Loucy (cell line): ENCODE results near the gene ARR3.

ENCODE experiments used
- H2AFZ ChIP-seq: fragments of 200-600 bp; sonication (generic); 2 replicates; pipeline ENCODE4 v1.6.0; 2016; ENCODE audit warnings: antibody characterized with exemption, mild to moderate bottlenecking, low read length, moderate library complexity
- H3F3A ChIP-seq: fragments of 200-600 bp; 2 replicates; pipeline ENCODE4 v1.6.0; 2016; ENCODE audit warnings: antibody characterized with exemption, low read depth, mild to moderate bottlenecking
- H3K27me3 ChIP-seq: fragments of 200-600 bp; sonication (generic); 2 replicates; pipeline ENCODE4 v1.6.1; 2014; ENCODE audit warnings: low read length, mild to moderate bottlenecking; ENCODE audit not compliant: insufficient read depth, poor library complexity, severe bottlenecking
- H3K36me3 ChIP-seq: fragments of 200-600 bp; sonication (generic); 2 replicates; pipeline ENCODE4 v1.6.1; 2016; ENCODE audit warnings: low read length; ENCODE audit not compliant: insufficient read depth
- H3K4me1 ChIP-seq: fragments of 200-600 bp; sonication (generic); 2 replicates; pipeline ENCODE4 v1.5.1; 2014; ENCODE audit warnings: low read length, mild to moderate bottlenecking; ENCODE audit not compliant: insufficient read depth, poor library complexity, severe bottlenecking
- H3K4me2 ChIP-seq: fragments of 200-600 bp; sonication (generic); 2 replicates; pipeline ENCODE4 v1.6.0; 2014; ENCODE audit warnings: antibody characterized with exemption, low read length, low read depth, mild to moderate bottlenecking; ENCODE audit not compliant: poor library complexity, severe bottlenecking
- H3K4me3 ChIP-seq: fragments of 200-600 bp; sonication (generic); 2 replicates; pipeline ENCODE4 v1.5.1; 2014; ENCODE audit warnings: low read length, mild to moderate bottlenecking, mixed read lengths; ENCODE audit not compliant: poor library complexity, severe bottlenecking
- H3K79me2 ChIP-seq: fragments of 200-600 bp; sonication (generic); 2 replicates; pipeline ENCODE4 v1.6.1; 2014; ENCODE audit warnings: low read length; ENCODE audit not compliant: insufficient read depth
- H3K9ac ChIP-seq: fragments of 200-600 bp; sonication (generic); 2 replicates; pipeline ENCODE4 v1.6.0; 2014; ENCODE audit warnings: mild to moderate bottlenecking, low read depth, low read length, moderate library complexity; ENCODE audit not compliant: poor library complexity, severe bottlenecking
- H3K9me2 ChIP-seq: fragments of 200-600 bp; sonication (generic); replicated peaks from 2 replicates; pipeline ENCODE4 v1.6.1; 2016; ENCODE audit warnings: low read depth, low read length, mixed read lengths
- H3K9me3 ChIP-seq: fragments of 200-600 bp; sonication (generic); 2 replicates; pipeline ENCODE4 v1.6.1; 2014; ENCODE audit warnings: mild to moderate bottlenecking, antibody characterized with exemption, low read length, low read depth; ENCODE audit not compliant: insufficient read depth
- H4K20me1 ChIP-seq: fragments of 200-600 bp; sonication (generic); 2 replicates; pipeline ENCODE4 v1.6.0; 2014; ENCODE audit warnings: antibody characterized with exemption, low read length, mild to moderate bottlenecking; ENCODE audit not compliant: insufficient read depth, poor library complexity, severe bottlenecking
- CTCF ChIP-seq: fragments of 200-600 bp; sonication (generic); conservative IDR thresholded peaks from 2 replicates; pipeline ENCODE4 v1.5.1; 2014; ENCODE audit warnings: mild to moderate bottlenecking, antibody characterized with exemption, low read length

Gene ARR3

GRCh38 chrX:70331161-70331560, 63.0 kb downstream of the ARR3 start:
- Histone ChIP-seq H4K20me1 (no peaks in the 10 kb centered on the region), H3K9me2 (no peaks in the 10 kb centered on the region), H3K36me3 (peaks cover 86% of the 10 kb centered on the region; the same call in 1 of the 2 replicates), H3K9me3 (no peaks in the 10 kb centered on the region), H3K4me1 (no peaks in the 10 kb centered on the region), H3K27me3 (no peaks in the 10 kb centered on the region), H3K4me3 (no peak overlapping the region), H3K9ac (no peak overlapping the region), H3K79me2 (no peaks in the 10 kb centered on the region), H3F3A (no peaks in the 10 kb centered on the region), H3K4me2 (no peak overlapping the region), H2AFZ (no peak overlapping the region)
- no peak for TF ChIP-seq CTCF
